Upper lobe of left lung (tissue), 6 donors: ENCODE data around the gene SAMD8. TPM values are rescaled to one million over a fixed set of nuclear protein-coding genes. Genes with fewer than 3 reads are reported as not detected.

Experiments used
- ATAC-seq, 2 donors: fragments of 200-7000 bp; cut with Tn5 transposase; one replicate each; pipeline ENCODE4 v1.9.1; 2022; ENCODE audit warnings: mild to moderate bottlenecking in 2 of 2, moderate library complexity in 2 of 2; ENCODE audit not compliant: low FRiP score in 2 of 2
- DNase-seq, 2 donors: peaks; one replicate each; pipeline ENCODE4 v3.0.0-alpha.2; 2019 to 2020
- H3K27ac ChIP-seq, 4 donors: fragments of 200-600 bp; sonication (generic); one replicate each; pipeline ENCODE4 v1.5.1; 2016 to 2019
- H3K27me3 ChIP-seq, 4 donors: fragments of 200-600 bp; sonication (generic); one replicate each; pipeline ENCODE4 v1.5.1; 2017 to 2019
- H3K36me3 ChIP-seq, 4 donors: fragments of 200-600 bp; sonication (generic); one replicate each; pipeline ENCODE4 v1.5.1; 2016 to 2019
- H3K4me1 ChIP-seq, 4 donors: fragments of 200-600 bp; sonication (generic); one replicate each; pipeline ENCODE4 v1.5.1; 2018 to 2019
- H3K4me3 ChIP-seq, 4 donors: fragments of 200-600 bp; sonication (generic); one replicate each; pipeline ENCODE4 v1.5.1; 2017 to 2019; ENCODE audit warnings: mild to moderate bottlenecking in 2 of 4, moderate library complexity in 1 of 4
- H3K9me3 ChIP-seq, 4 donors: fragments of 200-600 bp; sonication (generic); one replicate each; pipeline ENCODE4 v1.5.1; 2018 to 2019
- EP300 ChIP-seq, 4 donors: sonication (generic); formaldehyde crosslinking; IDR thresholded peaks; one replicate each; pipeline ENCODE4 v1.5.1; 2017; ENCODE audit warnings: antibody characterized with exemption in 4 of 4, control low read depth in 2 of 4
- POLR2A ChIP-seq, 4 donors: fragments of 450-650 bp; IDR thresholded peaks; one replicate each; pipeline ENCODE4 v1.5.1; 2016 to 2017; ENCODE audit warnings: antibody characterized with exemption in 4 of 4, mild to moderate bottlenecking in 2 of 4
- POLR2AphosphoS5 ChIP-seq, 2 donors: sonication (generic); formaldehyde crosslinking; IDR thresholded peaks; one replicate each; pipeline ENCODE4 v1.5.1; 2017; ENCODE audit warnings: antibody characterized with exemption in 2 of 2
- WGBS, 2 donors: methylation state at CpG; one replicate each; pipeline ENCODE4 v1.1.5; 2017 to 2018; 5-methylcytosine and 5-hydroxymethylcytosine counted together
- total RNA-seq, 6 donors: library from RNA; depleted of rRNA in 4 of 6; stranded (reverse); fragments of >200 nt in 4 of 6; gene quantifications; one replicate each; pipeline versions ENCODE4 v1.1.0 to v1.2.1, GENCODE V29; 2016 to 2021
- TF ChIP-seq, protein P1 (sequence below), 6 experiments: fragments of 450-650 bp in 4 of 6; fragments of 200-600 bp in 2 of 6; sonication (generic) in 2 of 6; IDR thresholded peaks; one replicate each; pipeline ENCODE4 v1.5.1; 2016 to 2019; ENCODE audit warnings: antibody characterized with exemption in 6 of 6
- donor health status: DM: no; HTN: no; CAD: no; lungs with moderate emphysema.
- donor health status: DM: no; HTN: yes; CAD: no; lungs with severe emphysema.

The SAMD8 gene
- total RNA-seq, 6 donors from 2014 or later, result 8.4 to 36.2 (median 18.0) TPM

DNA sequence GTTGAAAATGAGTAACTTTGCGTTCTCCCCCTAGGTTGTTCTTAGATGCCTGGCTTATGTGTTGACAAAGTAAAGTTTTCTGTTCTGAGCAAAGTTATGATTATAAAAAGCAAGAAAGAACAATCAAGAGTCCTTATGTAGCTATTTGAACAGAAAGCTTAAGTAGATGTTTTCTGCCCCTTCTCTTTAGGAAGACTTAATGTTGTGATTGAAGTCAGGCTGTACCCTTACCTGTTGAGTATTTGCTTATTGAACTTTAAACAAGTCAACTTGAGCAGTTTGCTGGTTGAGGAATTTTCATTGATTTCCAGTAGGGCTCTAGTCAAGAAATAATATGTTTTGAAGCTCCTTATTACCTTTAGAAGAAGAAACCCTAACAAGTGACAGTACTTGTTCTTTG lies 65.3 kb downstream of the SAMD8 start:
- Histone ChIP-seq H3K36me3 (peaks cover 0 to 29% (median 2%) of the 10 kb centered on the region in 4 donors), H3K4me1 (no peaks in the 10 kb centered on the region), H3K27me3 (no peaks in the 10 kb centered on the region), H3K9me3 (no peaks in the 10 kb centered on the region), H3K4me3 (no peak overlapping the region), H3K27ac (no peak overlapping the region)
- ATAC-seq (no peak), DNase-seq (no peak)
- WGBS, 2 donors, result 66 to 82% methylated on average over 1 of the region's 1 CpG
- TF ChIP-seq POLR2A (IDR thresholded peaks at IDR 0.05), result no peak
- no peak for TF ChIP-seq EP300 (IDR thresholded peaks at IDR 0.05)
- TF ChIP-seq, protein P1, sequence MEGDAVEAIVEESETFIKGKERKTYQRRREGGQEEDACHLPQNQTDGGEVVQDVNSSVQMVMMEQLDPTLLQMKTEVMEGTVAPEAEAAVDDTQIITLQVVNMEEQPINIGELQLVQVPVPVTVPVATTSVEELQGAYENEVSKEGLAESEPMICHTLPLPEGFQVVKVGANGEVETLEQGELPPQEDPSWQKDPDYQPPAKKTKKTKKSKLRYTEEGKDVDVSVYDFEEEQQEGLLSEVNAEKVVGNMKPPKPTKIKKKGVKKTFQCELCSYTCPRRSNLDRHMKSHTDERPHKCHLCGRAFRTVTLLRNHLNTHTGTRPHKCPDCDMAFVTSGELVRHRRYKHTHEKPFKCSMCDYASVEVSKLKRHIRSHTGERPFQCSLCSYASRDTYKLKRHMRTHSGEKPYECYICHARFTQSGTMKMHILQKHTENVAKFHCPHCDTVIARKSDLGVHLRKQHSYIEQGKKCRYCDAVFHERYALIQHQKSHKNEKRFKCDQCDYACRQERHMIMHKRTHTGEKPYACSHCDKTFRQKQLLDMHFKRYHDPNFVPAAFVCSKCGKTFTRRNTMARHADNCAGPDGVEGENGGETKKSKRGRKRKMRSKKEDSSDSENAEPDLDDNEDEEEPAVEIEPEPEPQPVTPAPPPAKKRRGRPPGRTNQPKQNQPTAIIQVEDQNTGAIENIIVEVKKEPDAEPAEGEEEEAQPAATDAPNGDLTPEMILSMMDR (IDR thresholded peaks at IDR 0.05), result no peak
- TF ChIP-seq POLR2AphosphoS5 (IDR thresholded peaks at IDR 0.05), result no peak

DNA sequence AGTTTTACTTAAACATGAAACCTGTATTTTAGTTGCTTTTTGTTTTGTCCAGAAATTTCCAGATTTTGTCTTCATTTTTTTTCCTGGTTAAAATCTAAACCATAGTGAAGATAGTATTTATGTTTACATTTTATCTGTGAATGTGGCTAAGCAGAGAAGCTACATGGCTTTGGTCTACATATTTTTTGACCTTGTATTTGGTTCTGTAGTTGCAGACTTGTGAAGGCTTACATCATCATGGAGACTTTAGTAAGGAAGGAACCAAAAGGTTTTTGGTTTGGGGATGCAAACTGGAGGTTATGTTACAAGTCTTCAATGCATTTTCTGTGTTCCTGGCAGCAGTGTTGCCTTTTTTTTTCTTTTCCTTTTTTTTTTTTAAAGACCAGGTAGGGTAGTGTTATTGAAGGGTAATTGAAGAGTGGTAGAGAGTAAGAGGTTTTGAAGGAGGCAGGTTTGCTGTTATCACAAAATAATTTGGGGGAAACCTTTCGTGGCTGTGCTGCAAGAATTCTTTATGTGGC lies 68.3 kb downstream of the SAMD8 start:
- H3K4me3 ChIP-seq, result no peak overlapping the region
- no peaks in the 10 kb centered on the region for H3K27me3 ChIP-seq
- ATAC-seq, result no peak
- no peaks in the 10 kb centered on the region for H3K4me1 ChIP-seq
- no peaks in the 10 kb centered on the region for H3K9me3 ChIP-seq
- no peak for DNase-seq
- WGBS, 2 donors, result 96 to 97% methylated on average over 1 of the region's 1 CpG
- no peak overlapping the region for H3K27ac ChIP-seq
- TF ChIP-seq POLR2AphosphoS5 (IDR thresholded peaks at IDR 0.05), result no peak
- no peak for TF ChIP-seq POLR2A (IDR thresholded peaks at IDR 0.05)
- TF ChIP-seq, protein P1 (IDR thresholded peaks at IDR 0.05), result no peak
- no peak for TF ChIP-seq EP300 (IDR thresholded peaks at IDR 0.05)
- H3K36me3 ChIP-seq, result peaks cover 0 to 33% (median 2%) of the 10 kb centered on the region in 4 donors

DNA sequence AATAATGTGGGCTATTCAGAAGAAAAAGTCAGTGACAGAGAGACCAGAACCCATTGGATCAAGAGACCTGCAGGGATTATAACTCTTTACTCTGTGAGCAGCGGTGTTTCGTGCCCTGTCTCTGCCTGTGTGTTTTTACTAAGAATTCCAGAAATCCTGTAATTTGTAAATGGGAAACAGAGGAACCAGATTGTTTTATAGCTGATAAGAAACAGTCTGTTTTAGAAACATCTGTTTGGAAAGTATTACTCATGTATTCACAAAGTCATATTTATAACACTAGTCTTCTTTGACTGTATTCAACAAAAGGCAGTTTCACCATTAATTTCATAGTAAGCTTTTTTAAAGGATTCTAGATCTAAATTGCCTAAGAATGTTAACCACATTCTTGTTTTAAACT lies 69.1 kb downstream of the SAMD8 start:
- no peaks in the 10 kb centered on the region for H3K9me3 ChIP-seq
- no peaks in the 10 kb centered on the region for H3K4me1 ChIP-seq
- no peak overlapping the region for H3K4me3 ChIP-seq
- no peak for DNase-seq
- no peaks in the 10 kb centered on the region for H3K27me3 ChIP-seq
- peaks cover 0 to 32% (median 2%) of the 10 kb centered on the region in 4 donors for H3K36me3 ChIP-seq
- WGBS, 2 donors, result 83 to 88% methylated on average over 2 of the region's 2 CpGs
- no peak overlapping the region for H3K27ac ChIP-seq
- no peak for ATAC-seq
- TF ChIP-seq POLR2AphosphoS5 (IDR thresholded peaks at IDR 0.05) (no peak), EP300 (IDR thresholded peaks at IDR 0.05) (no peak), POLR2A (IDR thresholded peaks at IDR 0.05) (no peak)
- TF ChIP-seq, protein P1 (IDR thresholded peaks at IDR 0.05), result no peak

DNA sequence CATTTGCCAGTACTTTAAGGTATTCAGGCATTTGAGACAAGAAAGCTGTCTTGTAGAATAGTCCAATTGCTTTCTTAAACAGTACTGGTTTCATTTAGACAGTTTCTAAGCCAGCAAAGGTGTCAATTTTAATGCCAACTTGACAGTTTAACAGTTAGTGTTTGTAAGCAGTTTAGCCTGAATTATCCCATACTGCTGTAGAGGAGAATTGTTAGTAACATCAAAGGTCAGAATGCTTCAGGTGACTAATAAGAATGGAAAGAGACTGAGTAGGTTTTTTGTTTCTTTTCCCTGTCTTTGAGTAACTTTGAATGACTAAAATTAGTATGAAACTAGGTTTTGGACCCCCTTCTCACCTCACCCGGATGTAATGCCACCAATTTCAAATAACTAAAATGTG lies 69.6 kb downstream of the SAMD8 start:
- DNase-seq (no peak), ATAC-seq (no peak)
- Histone ChIP-seq H3K9me3 (no peaks in the 10 kb centered on the region), H3K27me3 (no peaks in the 10 kb centered on the region), H3K4me3 (no peak overlapping the region), H3K36me3 (peaks cover 0 to 28% (median 2%) of the 10 kb centered on the region in 4 donors), H3K4me1 (peaks cover 0 to under 1% (median 0%) of the 10 kb centered on the region in 4 donors), H3K27ac (no peak overlapping the region)
- TF ChIP-seq, protein P1 (IDR thresholded peaks at IDR 0.05), result no peak
- TF ChIP-seq EP300 (IDR thresholded peaks at IDR 0.05) (no peak), POLR2A (IDR thresholded peaks at IDR 0.05) (no peak), POLR2AphosphoS5 (IDR thresholded peaks at IDR 0.05) (no peak)
- 78 to 94% methylated on average over 1 of the region's 1 CpG for WGBS, 2 donors

DNA sequence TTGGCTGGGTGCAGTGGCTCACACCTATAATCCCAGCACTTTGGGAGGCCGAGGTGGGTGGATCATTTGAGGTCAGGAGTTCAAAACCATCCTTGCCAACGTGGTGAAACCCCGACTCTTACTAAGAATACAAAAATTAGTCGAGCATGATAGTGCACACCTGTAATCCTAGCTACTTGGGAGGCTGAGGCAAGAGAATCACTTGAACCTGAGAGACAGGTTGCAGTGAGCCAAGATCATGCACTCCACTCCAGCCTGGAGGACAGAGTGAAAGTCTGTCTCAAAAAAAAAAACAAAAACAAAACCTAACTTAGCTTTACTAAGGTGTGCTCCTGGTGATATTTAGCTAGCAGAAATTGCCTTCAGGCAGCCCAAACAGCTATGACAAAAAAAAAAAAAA lies 74.9 kb downstream of the SAMD8 start:
- Histone ChIP-seq H3K36me3 (peaks cover 0 to 8% (median 0%) of the 10 kb centered on the region in 4 donors), H3K27ac (no peak overlapping the region), H3K9me3 (no peaks in the 10 kb centered on the region), H3K4me3 (no peak overlapping the region), H3K4me1 (peaks cover 5 to 9% (median 7%) of the 10 kb centered on the region in 4 donors), H3K27me3 (no peaks in the 10 kb centered on the region)
- ATAC-seq, result no peak
- TF ChIP-seq POLR2AphosphoS5 (IDR thresholded peaks at IDR 0.05) (no peak), EP300 (IDR thresholded peaks at IDR 0.05) (no peak), POLR2A (IDR thresholded peaks at IDR 0.05) (no peak)
- TF ChIP-seq, protein P1 (IDR thresholded peaks at IDR 0.05), result no peak
- DNase-seq, result no peak
- WGBS, 2 donors, result 52 to 82% methylated on average over 4 of the region's 4 CpGs
